Small intestine (tissue), 7 donors: ENCODE measurements around the gene HPCAL1. TPM values are rescaled to one million over a fixed set of nuclear protein-coding genes. Genes with fewer than 3 reads are reported as not detected.
"Not testable (repeated sequence)": the region's sequence is repeated elsewhere in the genome, so short reads cannot be mapped to it uniquely, and the experiment has no call there.

ENCODE experiments used
- DNase-seq, 2 donors: peaks; one replicate each; pipeline versions ENCODE4 v3.0.0 to v3.0.0-alpha.2; 2013
- FAIRE-seq: peaks from 2 replicates; lab custom pipeline; 2012; peaks lifted over from hg19 to GRCh38; lab: Jason Lieb, UNC
- H3K27ac ChIP-seq, 3 donors: one replicate each; pipeline ENCODE4 v1.5.1; 2013; ENCODE audit warnings: low read length in 2 of 3, mild to moderate bottlenecking in 2 of 3, control low read depth in 1 of 3, inconsistent platforms in 1 of 3, low read depth in 1 of 3, moderate library complexity in 1 of 3
- H3K27me3 ChIP-seq, 3 donors: one replicate each; pipeline ENCODE4 v1.6.1; 2013; ENCODE audit warnings: low read length in 3 of 3, inconsistent platforms in 1 of 3; ENCODE audit not compliant: control insufficient read depth in 3 of 3, insufficient read depth in 3 of 3
- H3K36me3 ChIP-seq, 3 donors: one replicate each; pipeline ENCODE4 v1.6.1; 2013; ENCODE audit warnings: low read length in 3 of 3, inconsistent platforms in 1 of 3, low read depth in 1 of 3, mild to moderate bottlenecking in 1 of 3, moderate library complexity in 1 of 3; ENCODE audit not compliant: control insufficient read depth in 3 of 3, insufficient read depth in 2 of 3
- H3K4me1 ChIP-seq, 3 donors: one replicate each; pipeline ENCODE4 v1.6.1; 2013; ENCODE audit warnings: low read length in 2 of 3, inconsistent platforms in 1 of 3, low read depth in 1 of 3, mild to moderate bottlenecking in 1 of 3, moderate library complexity in 1 of 3; ENCODE audit not compliant: control insufficient read depth in 3 of 3, insufficient read depth in 2 of 3
- H3K4me3 ChIP-seq, 3 donors: one replicate each; pipeline ENCODE4 v1.5.1; 2013; ENCODE audit warnings: low read length in 3 of 3, control low read depth in 1 of 3, inconsistent platforms in 1 of 3, low read depth in 1 of 3, mild to moderate bottlenecking in 1 of 3, moderate library complexity in 1 of 3
- H3K9me3 ChIP-seq, 2 donors: one replicate each; pipeline ENCODE4 v1.6.1; 2013; ENCODE audit warnings: low read depth in 1 of 2, low read length in 1 of 2; ENCODE audit not compliant: control insufficient read depth in 2 of 2, insufficient read depth in 1 of 2
- WGBS, 3 donors: extraction: QIAGEN DNeasy Blood & Tissue Kit; methylation state at CpG; one replicate each; pipeline ENCODE4 v1.1.7; 2013; 5-methylcytosine and 5-hydroxymethylcytosine counted together
- polyA plus RNA-seq, 4 donors: library from polyadenylated mRNA; stranded (reverse) in 3 of 4; unstranded in 1 of 4; fragments of 200-250 nt in 3 of 4; fragments of 120-200 nt in 1 of 4; gene quantifications; one replicate each; pipeline versions ENCODE4 v1.2.1 to v1.2.3, GENCODE V29; 2013
- donor health status: healthy with polysubstance abuse.
- donor health status: control.
- donor health status: control.
- donor health status: Bipolar disorder and iron deficiency.
- donor health status: healthy.

HPCAL1 gene
- polyA plus RNA-seq, 4 donors, result 82.3 to 142 (median 94.2) TPM

GRCh38 chr2:10285191-10285555 lies 17.5 kb upstream of the HPCAL1 start:
- H3K27me3 ChIP-seq, result no peaks in the 10 kb centered on the region
- H3K36me3 ChIP-seq, result no peaks in the 10 kb centered on the region
- no peak overlapping the region for H3K4me3 ChIP-seq
- peaks cover 0 to 11% (median 0%) of the 10 kb centered on the region in 3 donors for H3K4me1 ChIP-seq
- FAIRE-seq (no peak), DNase-seq (no peak)
- H3K27ac ChIP-seq, result no peak overlapping the region
- no peaks in the 10 kb centered on the region for H3K9me3 ChIP-seq
- 39 to 53% (median 40%) methylated on average over 5 of the region's 5 CpGs for WGBS, 3 donors

DNA sequence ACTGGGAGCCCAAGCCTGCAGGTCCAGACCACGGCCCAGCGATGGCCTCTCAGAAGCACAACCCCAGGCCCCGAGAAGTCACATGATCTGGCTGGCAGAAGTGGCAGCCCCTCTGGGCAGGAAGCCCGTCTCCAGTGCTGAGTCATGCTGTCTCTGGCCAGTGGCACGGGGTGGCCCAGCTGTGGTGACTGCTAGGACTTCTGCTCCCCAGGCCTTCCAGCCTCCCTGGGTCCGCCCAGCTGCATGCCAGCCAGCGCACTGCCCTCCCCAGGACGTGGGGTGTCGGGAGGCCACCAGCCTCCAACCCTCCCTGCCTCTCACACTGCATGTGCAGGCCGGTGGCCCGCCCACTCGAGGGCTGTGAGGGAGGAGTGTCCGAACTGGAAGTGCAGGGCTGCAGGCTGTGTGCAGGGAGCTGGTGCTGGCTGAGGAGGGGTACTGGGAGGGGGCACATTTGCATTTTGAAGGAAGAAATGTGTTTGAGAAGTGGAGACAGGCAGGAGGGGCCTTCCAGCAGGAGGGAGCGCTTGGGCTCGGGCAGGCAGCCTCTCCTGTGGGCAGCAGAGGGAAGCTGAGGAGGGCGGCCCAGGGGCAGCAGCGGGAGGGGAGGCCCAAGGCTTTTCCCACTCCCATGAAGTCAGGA lies 17.0 kb upstream of the HPCAL1 start:
- H3K4me1 ChIP-seq, result peaks cover 0 to 11% (median 0%) of the 10 kb centered on the region in 3 donors
- FAIRE-seq (no peak), DNase-seq (no peak)
- no peaks in the 10 kb centered on the region for H3K36me3 ChIP-seq
- no peak overlapping the region for H3K27ac ChIP-seq
- H3K9me3 ChIP-seq, result no peaks in the 10 kb centered on the region
- no peaks in the 10 kb centered on the region for H3K27me3 ChIP-seq
- no peak overlapping the region for H3K4me3 ChIP-seq
- WGBS, 3 donors, result 58 to 62% (median 58%) methylated on average over 17 of the region's 17 CpGs

GRCh38 chr2:10286216-10287037 lies 16.3 kb upstream of the HPCAL1 start:
- H3K27me3 ChIP-seq, result no peaks in the 10 kb centered on the region
- no peak overlapping the region for H3K27ac ChIP-seq
- no peak overlapping the region for H3K4me3 ChIP-seq
- peaks cover 0 to 11% (median 0%) of the 10 kb centered on the region in 3 donors for H3K4me1 ChIP-seq
- DNase-seq (no peak), FAIRE-seq (no peak)
- H3K9me3 ChIP-seq, result no peaks in the 10 kb centered on the region
- WGBS, 3 donors, result 42 to 75% (median 61%) methylated on average over 24 to 27 of the region's 27 CpGs
- H3K36me3 ChIP-seq, result no peaks in the 10 kb centered on the region

GRCh38 chr2:10287761-10288160 lies 14.9 kb upstream of the HPCAL1 start:
- H3K9me3 ChIP-seq, result no peaks in the 10 kb centered on the region
- no peak overlapping the region for H3K27ac ChIP-seq
- FAIRE-seq (no peak), DNase-seq (no peak)
- H3K4me3 ChIP-seq, result no peak overlapping the region
- H3K27me3 ChIP-seq, result no peaks in the 10 kb centered on the region
- WGBS, 3 donors, result 89 to 92% (median 90%) methylated on average over 7 of the region's 7 CpGs
- peaks cover 0 to 11% (median 0%) of the 10 kb centered on the region in 3 donors for H3K4me1 ChIP-seq
- H3K36me3 ChIP-seq, result no peaks in the 10 kb centered on the region

- 85 to 89% (median 89%) methylated on average over 6 of the region's 6 CpGs for WGBS, 3 donors
Measured at GRCh38 chr2:10288606-10289005, 14.1 kb upstream of the HPCAL1 start.

DNA sequence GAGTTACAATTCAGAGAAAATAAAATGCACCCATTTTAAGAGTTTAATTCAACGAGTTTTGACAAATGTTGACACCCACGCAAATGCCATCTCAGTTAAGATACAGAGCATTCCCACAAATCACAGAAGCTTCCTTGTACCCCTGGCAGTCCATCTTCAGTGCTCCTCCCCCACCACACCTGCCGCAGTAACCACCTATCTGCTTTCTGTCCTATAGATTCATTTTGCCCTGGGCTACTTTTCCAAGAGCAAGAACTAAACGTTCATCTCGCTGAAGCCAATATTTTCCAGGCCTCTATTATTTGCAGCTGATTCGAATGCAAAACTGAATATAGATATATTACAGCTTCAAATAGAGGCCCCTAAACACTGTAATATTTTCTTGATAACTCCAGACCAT lies 13.4 kb upstream of the HPCAL1 start:
- Histone ChIP-seq H3K9me3 (peaks cover 0 to 5% of the 10 kb centered on the region in 2 donors), H3K4me1 (peaks cover 0 to 7% (median 0%) of the 10 kb centered on the region in 3 donors), H3K27me3 (no peaks in the 10 kb centered on the region), H3K27ac (no peak overlapping the region), H3K36me3 (no peaks in the 10 kb centered on the region), H3K4me3 (no peak overlapping the region)
- WGBS, 3 donors, result 84 to 91% (median 87%) methylated on average over 6 of the region's 6 CpGs
- DNase-seq (no peak), FAIRE-seq (no peak)

More at GRCh38 chr2:10288606-10289005, 14.1 kb upstream of the HPCAL1 start:
- DNase-seq (no peak), FAIRE-seq (no peak)
- no peak overlapping the region for H3K27ac ChIP-seq
- H3K36me3 ChIP-seq, result no peaks in the 10 kb centered on the region
- peaks cover 0 to 7% (median 0%) of the 10 kb centered on the region in 3 donors for H3K4me1 ChIP-seq
- no peaks in the 10 kb centered on the region for H3K27me3 ChIP-seq
- peaks cover 0 to 3% of the 10 kb centered on the region in 2 donors for H3K9me3 ChIP-seq
- no peak overlapping the region for H3K4me3 ChIP-seq

DNA sequence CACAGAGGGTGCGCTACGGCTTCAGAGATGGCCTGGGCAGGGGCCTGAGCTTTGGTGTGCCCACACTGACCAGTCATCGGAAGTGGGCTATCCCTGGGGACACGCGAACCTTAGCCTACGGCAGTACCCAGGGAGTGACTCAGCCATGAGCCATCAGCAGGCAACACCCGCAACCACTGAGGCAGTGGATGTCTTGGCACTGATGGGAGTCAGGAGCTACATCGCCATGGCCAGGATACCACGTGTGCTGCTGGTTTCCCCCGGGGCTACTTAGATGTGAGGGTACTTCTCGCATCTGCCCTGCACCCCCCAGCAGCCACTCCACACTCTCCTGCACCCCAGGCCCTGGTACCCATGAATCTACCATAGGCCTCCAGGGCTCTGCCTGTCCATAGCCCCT lies 12.8 kb upstream of the HPCAL1 start:
- DNase-seq, result no peak
- 91 to 97% (median 94%) methylated on average over 11 of the region's 11 CpGs for WGBS, 3 donors

DNA sequence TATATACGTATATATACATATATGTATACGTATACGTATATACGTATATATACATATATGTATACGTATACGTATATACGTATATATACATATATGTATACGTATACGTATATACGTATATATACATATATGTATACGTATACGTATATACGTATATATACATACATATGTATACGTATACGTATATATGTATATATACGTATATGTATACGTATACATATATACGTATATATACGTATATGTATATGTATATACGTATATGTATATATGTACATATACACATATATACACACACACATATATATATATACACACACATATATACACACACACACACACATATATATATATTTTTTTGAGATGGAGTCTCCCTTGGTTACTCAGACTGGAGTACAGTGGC lies 11.3 kb upstream of the HPCAL1 start:
- not testable (repeated sequence) for H3K9me3 ChIP-seq, DNase-seq, H3K36me3 ChIP-seq, H3K27ac ChIP-seq, H3K4me1 ChIP-seq, H3K4me3 ChIP-seq, H3K27me3 ChIP-seq
- FAIRE-seq, result peak; percentile 96
- WGBS, 3 donors, result 82 to 94% (median 92%) methylated on average over 11 to 20 of the region's 20 CpGs

More for the DNA sequence above, 12.8 kb upstream of the HPCAL1 start:
- H3K9me3 ChIP-seq, result peaks cover 0 to 8% of the 10 kb centered on the region in 2 donors
- no peaks in the 10 kb centered on the region for H3K27me3 ChIP-seq
- H3K4me3 ChIP-seq, result no peak overlapping the region
- no peaks in the 10 kb centered on the region for H3K36me3 ChIP-seq
- no peak for FAIRE-seq
- H3K27ac ChIP-seq, result no peak overlapping the region
- H3K4me1 ChIP-seq, result peaks cover 0 to 6% (median 0%) of the 10 kb centered on the region in 3 donors
